ENCODE data around the gene MBD6.

Gene MBD6

DNA sequence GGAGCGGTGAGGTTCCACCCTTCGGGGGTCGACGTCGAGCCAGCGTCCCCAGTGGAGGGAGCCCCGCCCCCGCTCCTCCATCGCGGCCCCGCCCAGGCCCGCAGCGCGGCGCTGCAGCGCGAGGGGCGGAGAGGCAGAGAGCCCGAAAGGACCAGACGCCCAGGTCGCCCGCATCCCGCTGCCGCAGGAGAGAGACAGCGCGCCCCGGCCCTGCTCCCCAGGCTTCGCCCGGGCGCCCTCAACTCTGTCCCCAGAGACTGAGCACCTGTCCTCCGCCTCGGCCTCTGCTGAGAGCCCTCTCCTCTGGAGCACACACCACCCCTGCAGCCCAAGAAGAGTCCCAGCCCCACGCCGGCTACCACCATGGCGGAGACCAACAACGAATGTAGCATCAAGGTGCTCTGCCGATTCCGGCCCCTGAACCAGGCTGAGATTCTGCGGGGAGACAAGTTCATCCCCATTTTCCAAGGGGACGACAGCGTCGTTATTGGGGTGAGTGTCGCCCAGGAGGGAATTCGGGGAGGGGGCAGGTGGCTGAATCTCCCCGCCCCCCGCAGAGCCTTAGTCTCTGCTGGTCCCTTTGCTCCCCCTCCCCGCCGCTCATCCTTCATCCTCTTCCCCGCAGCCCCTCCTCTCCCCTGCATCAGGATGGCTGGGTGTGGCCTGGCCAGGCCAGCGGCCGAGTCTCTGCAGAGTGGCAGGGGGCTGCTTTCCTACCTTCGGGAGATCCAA lies 27.5 kb downstream of the MBD6 start, which contains the start of gene KIF5A:
KIF5A (plus strand) TSS at position 136 of the 732 bp plus-strand sequence; CDS start at position 364, 228 bp downstream.
- ChIA-PET CTCF (interaction anchor here (1.0 kb wide), 1 partner anchor 33 kb away, joined by 4 read pairs; no protein-coding TSS in a partner anchor), POLR2A (no interaction called here)
- TF ChIP-seq, protein P1, sequence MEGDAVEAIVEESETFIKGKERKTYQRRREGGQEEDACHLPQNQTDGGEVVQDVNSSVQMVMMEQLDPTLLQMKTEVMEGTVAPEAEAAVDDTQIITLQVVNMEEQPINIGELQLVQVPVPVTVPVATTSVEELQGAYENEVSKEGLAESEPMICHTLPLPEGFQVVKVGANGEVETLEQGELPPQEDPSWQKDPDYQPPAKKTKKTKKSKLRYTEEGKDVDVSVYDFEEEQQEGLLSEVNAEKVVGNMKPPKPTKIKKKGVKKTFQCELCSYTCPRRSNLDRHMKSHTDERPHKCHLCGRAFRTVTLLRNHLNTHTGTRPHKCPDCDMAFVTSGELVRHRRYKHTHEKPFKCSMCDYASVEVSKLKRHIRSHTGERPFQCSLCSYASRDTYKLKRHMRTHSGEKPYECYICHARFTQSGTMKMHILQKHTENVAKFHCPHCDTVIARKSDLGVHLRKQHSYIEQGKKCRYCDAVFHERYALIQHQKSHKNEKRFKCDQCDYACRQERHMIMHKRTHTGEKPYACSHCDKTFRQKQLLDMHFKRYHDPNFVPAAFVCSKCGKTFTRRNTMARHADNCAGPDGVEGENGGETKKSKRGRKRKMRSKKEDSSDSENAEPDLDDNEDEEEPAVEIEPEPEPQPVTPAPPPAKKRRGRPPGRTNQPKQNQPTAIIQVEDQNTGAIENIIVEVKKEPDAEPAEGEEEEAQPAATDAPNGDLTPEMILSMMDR (IDR thresholded peaks at IDR 0.05; ENCODE audit: insufficient read depth, low read length, missing control alignments), result no peak
- no peak for DNase-seq (ENCODE audit: low read depth, low spot score)
- peak within 1 kb of the TSS; percentile 62 for H3K4me3 ChIP-seq (ENCODE audit: low read depth, low read length)

DNA sequence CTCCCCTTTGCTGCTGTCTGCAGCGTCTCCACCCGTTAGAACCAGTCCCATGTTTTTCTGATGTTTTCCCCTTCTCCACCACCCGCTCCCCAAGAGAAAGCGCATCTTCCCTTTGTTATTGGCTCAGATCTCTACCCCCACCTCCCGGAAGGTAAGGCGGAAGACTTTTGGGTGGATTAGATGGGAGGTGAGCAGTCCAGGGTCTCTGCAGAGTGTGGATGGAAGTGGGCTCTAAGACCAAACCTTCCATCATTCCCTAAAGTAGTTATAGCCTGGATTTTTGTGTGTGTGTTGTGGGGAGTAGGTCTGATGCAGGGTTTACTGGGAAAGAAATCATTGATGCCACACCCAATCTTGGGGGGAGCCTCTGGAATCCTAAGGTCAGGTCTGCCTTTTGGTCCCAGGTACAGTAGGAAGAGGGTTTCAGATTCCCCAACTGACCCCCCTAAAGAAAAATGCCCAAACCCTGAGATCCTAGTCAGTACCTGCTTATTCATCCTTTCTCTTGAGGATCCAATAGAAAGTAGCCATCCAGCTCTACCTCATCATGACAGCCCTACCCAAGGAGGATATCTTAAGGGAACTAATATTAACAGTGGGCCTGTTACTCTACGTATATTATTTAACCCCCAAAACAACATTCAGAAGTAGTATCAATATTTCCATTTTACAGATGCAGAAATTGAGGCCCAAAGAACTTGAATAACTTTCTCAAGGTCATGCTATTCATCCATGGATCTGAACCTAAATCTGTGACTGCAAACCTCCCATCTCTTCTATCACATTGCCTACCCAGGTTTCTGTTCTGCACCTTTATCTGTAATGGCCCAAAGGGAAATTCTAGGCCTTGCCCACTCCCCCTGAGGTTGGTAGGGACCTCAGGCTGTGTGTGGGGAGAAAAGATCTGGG lies 28.3 kb downstream of the MBD6 start:
- no peak for DNase-seq (ENCODE audit: low read depth, low spot score)
- POLR2A ChIA-PET, result no interaction called here
- CTCF ChIA-PET, result interaction anchor here (1.2 to 1.5 kb wide), 2 partner anchors 8 to 82 kb away, joined by 3 to 5 read pairs; partner anchors contain the start of gene B4GALNT1
- TF ChIP-seq, protein P1 (IDR thresholded peaks at IDR 0.05; ENCODE audit: insufficient read depth, low read length, missing control alignments), result no peak
- H3K4me3 ChIP-seq (ENCODE audit: low read depth, low read length), result peak overlapping the region; percentile 62

DNA sequence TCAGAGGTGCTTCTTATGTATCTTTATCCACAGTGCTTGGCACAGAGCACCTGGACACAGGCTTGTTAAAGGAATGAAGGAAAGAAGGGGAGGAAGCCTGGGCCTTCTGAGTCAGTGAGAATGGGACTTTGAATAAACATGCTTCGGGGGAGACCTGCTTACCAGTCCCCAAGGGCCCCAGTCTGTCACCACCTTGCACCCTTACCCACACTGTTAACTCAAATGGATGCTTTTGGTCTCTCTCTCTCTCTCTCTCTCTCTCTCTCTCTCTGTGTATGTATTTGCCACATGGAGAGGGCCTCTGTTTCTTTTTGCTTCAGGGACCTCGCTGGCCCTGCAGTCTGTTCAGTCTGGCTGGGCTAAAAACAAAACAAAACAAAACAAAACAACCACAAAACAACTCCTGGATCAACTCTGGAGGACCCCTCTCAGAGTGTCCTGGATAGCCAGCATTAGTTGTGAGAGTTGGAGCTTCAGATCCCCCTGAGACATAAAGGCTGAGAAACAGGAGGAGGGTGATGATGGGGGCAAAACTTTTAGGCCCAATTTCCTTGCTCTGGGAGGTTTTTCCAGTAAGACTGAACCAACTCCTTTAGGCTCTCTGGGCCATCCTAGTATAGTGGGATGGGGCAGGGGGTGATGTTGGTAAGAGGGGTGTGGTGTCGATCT lies 29.1 kb downstream of the MBD6 start:
- TF ChIP-seq, protein P1 (IDR thresholded peaks at IDR 0.05; ENCODE audit: insufficient read depth, low read length, missing control alignments), result no peak
- no peak overlapping the region; the same call in 1 of the 2 replicates for H3K4me3 ChIP-seq (ENCODE audit: low read depth, low read length)
- ChIA-PET CTCF (interaction anchor here (1.1 to 1.5 kb wide), 5 partner anchors 9 to 175 kb away, joined by 3 to 6 read pairs (median 5); partner anchors contain the start of gene B4GALNT1), POLR2A (no interaction called here)
- no peak for DNase-seq (ENCODE audit: low read depth, low spot score)

DNA sequence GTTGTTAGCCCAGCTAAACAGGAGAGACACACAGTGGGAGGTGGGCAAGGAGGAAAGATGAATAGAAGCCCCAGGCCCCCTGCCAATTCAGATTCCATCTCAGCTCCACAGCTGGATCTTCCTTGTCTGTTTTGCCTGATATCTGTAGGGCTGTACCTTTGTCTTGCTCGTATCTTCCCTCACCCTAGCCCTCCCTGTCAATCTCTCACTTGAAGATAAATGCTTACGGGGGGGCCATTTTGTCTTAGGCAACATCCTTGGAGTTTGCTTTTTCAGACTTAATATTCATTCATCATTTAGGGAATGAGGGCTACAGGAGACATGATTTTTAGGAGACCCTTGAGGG lies 29.7 kb downstream of the MBD6 start:
- ChIA-PET POLR2A (no interaction called here), CTCF (interaction anchor here (1.1 to 1.5 kb wide), 6 partner anchors 9 to 174 kb away, joined by 3 to 6 read pairs (median 4); partner anchors contain the start of gene B4GALNT1)
- TF ChIP-seq, protein P1 (IDR thresholded peaks at IDR 0.05; ENCODE audit: insufficient read depth, low read length, missing control alignments), result no peak
- DNase-seq (ENCODE audit: low read depth, low spot score), result no peak
- no peak overlapping the region; the same call in 1 of the 2 replicates for H3K4me3 ChIP-seq (ENCODE audit: low read depth, low read length)

DNA sequence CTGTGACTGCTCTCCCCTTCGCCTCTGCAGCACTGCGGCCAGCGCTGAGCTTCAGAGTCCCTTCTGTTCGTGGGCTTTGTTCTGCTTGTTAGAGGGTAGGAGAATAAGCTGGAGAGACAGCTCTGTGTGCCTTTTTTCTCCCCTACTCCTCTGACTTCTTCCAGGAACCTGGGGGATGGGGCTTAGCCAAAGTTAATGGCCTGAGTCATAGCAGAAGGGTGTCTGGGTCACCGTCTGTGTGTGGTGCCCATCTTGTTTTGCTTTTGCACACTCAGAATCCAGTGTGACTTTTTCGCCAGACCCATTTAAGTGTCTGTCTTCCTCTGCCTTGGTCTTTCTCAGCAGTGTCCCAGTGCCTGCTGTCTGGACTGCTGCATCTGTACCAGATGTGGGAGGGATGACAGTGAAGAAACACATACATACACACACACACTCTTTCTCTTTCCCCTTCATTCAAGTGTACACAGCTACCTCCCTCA lies 30.2 kb downstream of the MBD6 start:
- DNase-seq (ENCODE audit: low read depth, low spot score), result no peak
- TF ChIP-seq, protein P1 (IDR thresholded peaks at IDR 0.05; ENCODE audit: insufficient read depth, low read length, missing control alignments), result no peak
- ChIA-PET POLR2A (no interaction called here), CTCF (interaction anchor here (0.7 to 1.5 kb wide), 6 partner anchors 11 to 174 kb away, joined by 3 to 6 read pairs (median 3); partner anchors contain the start of gene B4GALNT1)
- H3K4me3 ChIP-seq (ENCODE audit: low read depth, low read length), result peak overlapping the region; percentile 6; the same call in 1 of the 2 replicates

All from AG04449 (cell line).